AG04449 (cell line): ENCODE results near the gene CCL28.

Source experiments
- CTCF ChIA-PET: fragments of 350-600 bp; formaldehyde crosslinking; extraction: SDS; loops from one replicate; lab custom pipeline; 2021; ENCODE audit warnings: antibody characterized with exemption; lab: Yijun Ruan, JAX
- POLR2A ChIA-PET: fragments of 400-600, 350-600 bp; formaldehyde crosslinking; extraction: SDS; loops from one replicate; lab custom pipeline; 2020; ENCODE audit warnings: antibody characterized with exemption, inconsistent platforms; lab: Yijun Ruan, JAX
- DNase-seq: peaks from one replicate; pipeline ENCODE4 v3.0.0-alpha.2; 2010; ENCODE audit warnings: low read depth, low spot score
- H3K4me3 ChIP-seq: 2 replicates; pipeline ENCODE4 v1.5.1; 2011; ENCODE audit warnings: low read depth, mild to moderate bottlenecking, control low read depth, low read length
- CTCF ChIP-seq: IDR thresholded peaks from one replicate; pipeline ENCODE4 v1.5.1; 2011; ENCODE audit warnings: mild to moderate bottlenecking, moderate library complexity, low read length, control low read depth, inconsistent platforms; ENCODE audit not compliant: insufficient read depth; ENCODE audit errors: missing control alignments

The CCL28 gene

GRCh38 chr5:43363445-43364152 is 48.6 kb downstream of the CCL28 start:
- CTCF ChIA-PET: no interaction called here
- POLR2A ChIA-PET: no interaction called here
- no peak for TF ChIP-seq CTCF
- DNase-seq: no peak
- H3K4me3 ChIP-seq: no peak overlapping the region

GRCh38 chr5:43362725-43363435 is 49.3 kb downstream of the CCL28 start:
- ChIA-PET POLR2A (no interaction called here), CTCF (interaction anchor here (0.6 kb wide), 1 partner anchor 157 kb away, joined by 3 read pairs; no protein-coding TSS in a partner anchor)
- no peak overlapping the region for H3K4me3 ChIP-seq
- no peak for DNase-seq
- no peak for TF ChIP-seq CTCF

GRCh38 chr5:43358726-43359125 is 53.5 kb downstream of the CCL28 start:
- H3K4me3 ChIP-seq: no peak overlapping the region
- no peak for TF ChIP-seq CTCF
- no peak for DNase-seq
- ChIA-PET POLR2A (no interaction called here), CTCF (interaction anchor here (0.9 kb wide), 1 partner anchor 31 kb away, joined by 4 read pairs; no protein-coding TSS in a partner anchor)

- TF ChIP-seq CTCF: no peak
- no peak overlapping the region for H3K4me3 ChIP-seq
- DNase-seq: no peak
- ChIA-PET POLR2A (no interaction called here), CTCF (no interaction called here)
Observed at GRCh38 chr5:43358301-43358700, 53.9 kb downstream of the CCL28 start.

GRCh38 chr5:43357878-43358281 is 54.3 kb downstream of the CCL28 start:
- H3K4me3 ChIP-seq: no peak overlapping the region
- ChIA-PET POLR2A (no interaction called here), CTCF (no interaction called here)
- no peak for DNase-seq
- no peak for TF ChIP-seq CTCF

GRCh38 chr5:43357067-43357466 is 55.1 kb downstream of the CCL28 start:
- CTCF ChIA-PET: no interaction called here

More at GRCh38 chr5:43357067-43357466, 55.1 kb downstream of the CCL28 start:
- no peak for TF ChIP-seq CTCF
- no peak overlapping the region for H3K4me3 ChIP-seq
- POLR2A ChIA-PET: no interaction called here
- no peak for DNase-seq
